22Rv1 (cell line): ENCODE data around the gene EVA1A.

Source experiments
- ZFX ChIP-seq: fragments of 450-650 bp; IDR thresholded peaks from 2 replicates; pipeline ENCODE4 v1.6.1; 2017; ENCODE audit warnings: antibody characterized with exemption, borderline replicate concordance
- TF ChIP-seq, protein P1 (sequence below): fragments of 450-650 bp; IDR thresholded peaks from 2 replicates; pipeline ENCODE4 v1.5.1; 2017; ENCODE audit warnings: mild to moderate bottlenecking

DNA sequence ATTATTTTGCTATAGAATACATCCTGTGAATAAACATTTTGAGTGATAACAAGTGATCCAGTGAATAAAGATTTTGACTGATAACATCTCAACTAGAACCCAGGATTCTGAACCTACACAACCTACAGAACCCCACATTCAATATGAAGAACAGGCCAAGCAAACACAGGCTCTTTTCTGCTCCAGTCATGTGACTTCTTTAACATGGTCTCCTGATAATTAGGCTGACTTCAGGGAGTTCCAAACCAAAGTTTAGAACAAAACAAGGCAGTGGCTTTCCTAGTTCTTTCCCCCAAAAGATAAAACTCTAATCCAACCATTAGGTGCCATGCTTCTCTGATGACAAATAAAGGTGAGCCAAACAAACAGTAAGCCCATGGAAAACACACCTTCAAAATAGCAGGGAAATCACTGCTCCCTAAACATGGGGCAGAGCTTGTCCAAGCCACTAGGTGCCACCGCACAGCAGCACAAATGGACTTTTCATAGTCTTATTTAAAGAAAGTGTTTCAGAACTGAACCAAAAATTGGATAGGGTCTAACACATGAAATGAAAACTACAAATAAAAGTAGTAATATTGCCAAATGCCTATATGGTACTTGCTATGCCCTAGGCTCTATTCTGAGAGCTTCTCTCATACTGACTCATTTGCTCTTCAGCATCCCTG lies 95.3 kb downstream of the EVA1A start:
- TF ChIP-seq, protein P1, sequence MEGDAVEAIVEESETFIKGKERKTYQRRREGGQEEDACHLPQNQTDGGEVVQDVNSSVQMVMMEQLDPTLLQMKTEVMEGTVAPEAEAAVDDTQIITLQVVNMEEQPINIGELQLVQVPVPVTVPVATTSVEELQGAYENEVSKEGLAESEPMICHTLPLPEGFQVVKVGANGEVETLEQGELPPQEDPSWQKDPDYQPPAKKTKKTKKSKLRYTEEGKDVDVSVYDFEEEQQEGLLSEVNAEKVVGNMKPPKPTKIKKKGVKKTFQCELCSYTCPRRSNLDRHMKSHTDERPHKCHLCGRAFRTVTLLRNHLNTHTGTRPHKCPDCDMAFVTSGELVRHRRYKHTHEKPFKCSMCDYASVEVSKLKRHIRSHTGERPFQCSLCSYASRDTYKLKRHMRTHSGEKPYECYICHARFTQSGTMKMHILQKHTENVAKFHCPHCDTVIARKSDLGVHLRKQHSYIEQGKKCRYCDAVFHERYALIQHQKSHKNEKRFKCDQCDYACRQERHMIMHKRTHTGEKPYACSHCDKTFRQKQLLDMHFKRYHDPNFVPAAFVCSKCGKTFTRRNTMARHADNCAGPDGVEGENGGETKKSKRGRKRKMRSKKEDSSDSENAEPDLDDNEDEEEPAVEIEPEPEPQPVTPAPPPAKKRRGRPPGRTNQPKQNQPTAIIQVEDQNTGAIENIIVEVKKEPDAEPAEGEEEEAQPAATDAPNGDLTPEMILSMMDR, result no peak
- no peak for TF ChIP-seq ZFX
